Kidney (tissue), 14 donors: Measurements from ENCODE around the gene SMYD3. TPM values are rescaled to one million over a fixed set of nuclear protein-coding genes. Genes with fewer than 3 reads are reported as not detected.

ENCODE experiments used
- DNase-seq, 5 donors: peaks; one replicate each; pipeline ENCODE4 v3.0.0-alpha.2; 2013 to 2020
- FAIRE-seq: peaks from 2 replicates; lab custom pipeline; 2012; peaks lifted over from hg19 to GRCh38; lab: Jason Lieb, UNC
- H3K27ac ChIP-seq, 2 donors: one replicate each; pipeline ENCODE4 v1.7.0; 2013; ENCODE audit warnings: low read depth in 2 of 2, low read length in 2 of 2, inconsistent platforms in 1 of 2
- H3K27me3 ChIP-seq: one replicate; pipeline ENCODE4 v1.7.1; 2013; ENCODE audit warnings: low read length, inconsistent platforms; ENCODE audit not compliant: control insufficient read depth, insufficient read depth
- H3K36me3 ChIP-seq, 3 donors: one replicate each; pipeline versions ENCODE4 v1.7.0 to v1.7.1; 2013; ENCODE audit warnings: low read length in 3 of 3, control low read depth in 1 of 3, inconsistent platforms in 1 of 3; ENCODE audit not compliant: insufficient read depth in 3 of 3, control insufficient read depth in 2 of 3
- H3K4me1 ChIP-seq, 3 donors: one replicate each; pipeline versions ENCODE4 v1.7.0 to v1.7.1; 2013; ENCODE audit warnings: low read length in 3 of 3, inconsistent platforms in 1 of 3, low read depth in 1 of 3; ENCODE audit not compliant: control insufficient read depth in 2 of 3, insufficient read depth in 2 of 3
- H3K4me3 ChIP-seq, 3 donors: one replicate each; pipeline versions ENCODE4 v1.7.0 to v1.8.1; 2013; ENCODE audit warnings: low read length in 3 of 3, control low read depth in 1 of 3, inconsistent platforms in 1 of 3
- H3K9ac ChIP-seq, 3 donors: one replicate each; pipeline versions ENCODE4 v1.7.0 to v1.7.1; 2013; ENCODE audit warnings: low read length in 3 of 3, control low read depth in 1 of 3, inconsistent platforms in 1 of 3
- H3K9me3 ChIP-seq, 3 donors: one replicate each; pipeline versions ENCODE4 v1.7.0 to v1.7.1; 2013; ENCODE audit warnings: low read length in 3 of 3, control low read depth in 1 of 3, inconsistent platforms in 1 of 3; ENCODE audit not compliant: control insufficient read depth in 2 of 3, insufficient read depth in 1 of 3
- CTCF ChIP-seq: IDR thresholded peaks from 3 replicates; pipeline ENCODE4 v1.5.1; 2012; ENCODE audit warnings: mild to moderate bottlenecking, moderate library complexity, borderline replicate concordance; ENCODE audit not compliant: insufficient read depth; ENCODE audit errors: extremely low read depth
- intact Hi-C: fragments of 100-400 bp; cut with DNase I; formaldehyde crosslinking; loops from one replicate; pipeline ENCODE4 v1.11.1; 2022
- polyA plus RNA-seq: library from polyadenylated mRNA; stranded (reverse); fragments of 350-450 nt; fragmentation: Illumina TruSeq; extraction: RNeasy Lipid Tissue Mini Kit (QIAGEN cat#74804); gene quantifications from one replicate; pipeline ENCODE4 v1.2.3, GENCODE V29; 2014; ENCODE audit warnings: low read depth, low replicate concordance; ENCODE audit not compliant: insufficient read depth
- total RNA-seq: library from RNA; stranded (reverse); fragmentation: NEBNext Ultra II Directional; extraction: Animal tissue kit (Norgen Biotek cat#: 25700); gene quantifications from one replicate; pipeline ENCODE4 v1.2.1, GENCODE V29; 2021
- donor health status: control.
- donor health status: control.
- donor health status: control.
- donor health status: control.
- donor health status: control.
- donor health status: DM: yes; HTN: yes; CAD: no.
- donor health status: Normal renal cell carcinoma (clear cell type).

Gene SMYD3
- total and polyA plus RNA-seq, 2 donors from 2014 or later, result 23.3 to 23.9 TPM

GRCh38 chr1:245862812-245863540 lies 644.1 kb downstream of the SMYD3 start:
- no peak overlapping the region for H3K4me3 ChIP-seq
- peaks cover 0 to 3% (median 0%) of the 10 kb centered on the region in 3 donors for H3K4me1 ChIP-seq
- no peak overlapping the region for H3K27ac ChIP-seq
- DNase-seq (no peak), FAIRE-seq (no peak)
- no peak for TF ChIP-seq CTCF
- H3K9ac ChIP-seq, result no peak overlapping the region
- no peaks in the 10 kb centered on the region for H3K27me3 ChIP-seq
- H3K9me3 ChIP-seq, result no peaks in the 10 kb centered on the region
- H3K36me3 ChIP-seq, result no peaks in the 10 kb centered on the region
- intact Hi-C loops, result no loop called here

DNA sequence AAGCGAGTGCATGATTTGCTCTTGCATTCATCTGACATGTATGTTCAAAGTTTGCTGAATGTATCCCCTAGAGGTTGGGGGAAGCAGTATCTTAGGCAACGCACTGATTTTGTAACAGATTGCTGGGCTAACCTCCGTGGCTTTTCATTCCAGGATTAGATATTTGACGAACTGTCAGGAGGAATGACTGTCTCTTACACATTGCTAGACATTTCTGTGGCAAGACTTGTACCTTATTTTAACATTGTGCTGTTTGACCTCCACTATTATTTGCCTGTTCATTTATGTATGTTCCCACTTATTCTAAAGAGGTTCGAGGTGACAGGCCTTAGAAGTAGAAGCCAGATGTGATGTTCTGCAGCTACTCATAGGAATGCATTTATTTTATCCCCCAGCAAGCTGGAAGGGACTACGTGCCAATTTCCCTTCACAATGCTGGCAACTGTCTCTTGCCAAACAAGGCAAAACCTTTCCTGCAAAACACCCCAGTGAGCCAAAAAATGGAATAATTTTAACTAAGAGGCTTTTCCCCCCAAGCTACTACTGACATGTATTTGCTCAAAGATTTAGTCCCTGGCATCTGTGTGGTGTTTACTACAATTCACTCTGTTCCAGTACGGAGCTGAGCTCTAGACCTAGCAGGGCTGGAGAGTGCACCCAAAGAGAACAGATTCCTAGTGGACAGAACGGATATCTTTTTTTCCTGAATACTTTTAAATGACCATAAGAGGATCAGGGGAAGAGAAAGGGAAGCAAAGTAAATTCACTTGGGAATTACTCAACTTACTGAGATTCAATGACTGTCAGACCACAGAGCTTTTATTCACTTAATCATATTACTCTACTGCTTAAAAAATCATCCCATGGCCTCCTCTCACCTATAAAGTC lies 646.2 kb downstream of the SMYD3 start:
- Histone ChIP-seq H3K36me3 (no peaks in the 10 kb centered on the region), H3K4me3 (no peak overlapping the region), H3K4me1 (peaks cover 0 to 3% (median 0%) of the 10 kb centered on the region in 3 donors), H3K27me3 (no peaks in the 10 kb centered on the region), H3K9me3 (no peaks in the 10 kb centered on the region), H3K27ac (no peak overlapping the region), H3K9ac (no peak overlapping the region)
- no peak for FAIRE-seq
- no peak for DNase-seq
- intact Hi-C loops, result no loop called here
- no peak for TF ChIP-seq CTCF

GRCh38 chr1:245859493-245860114 lies 647.5 kb downstream of the SMYD3 start:
- H3K9me3 ChIP-seq, result no peaks in the 10 kb centered on the region
- H3K27me3 ChIP-seq, result no peaks in the 10 kb centered on the region
- no peak overlapping the region for H3K27ac ChIP-seq
- FAIRE-seq, result no peak
- H3K4me3 ChIP-seq, result no peak overlapping the region
- no peak overlapping the region for H3K9ac ChIP-seq
- no peaks in the 10 kb centered on the region for H3K36me3 ChIP-seq
- H3K4me1 ChIP-seq, result peaks cover 0 to 3% (median 0%) of the 10 kb centered on the region in 3 donors
- DNase-seq, result no peak
- intact Hi-C loops, result no loop called here
- no peak for TF ChIP-seq CTCF
